ENCODE results near the gene ARVCF.

The ARVCF gene

GRCh38 chr22:20031732-20032406 lies 15.2 kb upstream of the ARVCF start:
- no peak for TF ChIP-seq CTCF (IDR thresholded peaks at IDR 0.05; ENCODE audit: extremely low read depth, insufficient read depth, missing control alignments)
- in situ Hi-C loops (cut with MboI; ENCODE audit: low pct_unique_long_range_greater_than_20kb, low sequenced_read_pairs, unreplicated experiment), result no loop called here
- DNase-seq (ENCODE audit: low spot score), result no peak

- no peak for DNase-seq (ENCODE audit: low spot score)
- in situ Hi-C loops (cut with MboI; ENCODE audit: low pct_unique_long_range_greater_than_20kb, low sequenced_read_pairs, unreplicated experiment), result loop anchor here (5.0 kb wide), 1 partner anchor 43 kb away; no protein-coding TSS in a partner anchor
- TF ChIP-seq CTCF (IDR thresholded peaks at IDR 0.05; ENCODE audit: extremely low read depth, insufficient read depth, missing control alignments), result no peak
Observed at GRCh38 chr22:20029550-20030225, 13.1 kb upstream of the ARVCF start.

- no peak for TF ChIP-seq CTCF (IDR thresholded peaks at IDR 0.05; ENCODE audit: extremely low read depth, insufficient read depth, missing control alignments)
- in situ Hi-C loops (cut with MboI; ENCODE audit: low pct_unique_long_range_greater_than_20kb, low sequenced_read_pairs, unreplicated experiment), result loop anchor here (5.0 kb wide), 1 partner anchor 43 kb away; no protein-coding TSS in a partner anchor
- no peak for DNase-seq (ENCODE audit: low spot score)
Observed at GRCh38 chr22:20028855-20029549, 12.4 kb upstream of the ARVCF start.

- in situ Hi-C loops (cut with MboI; ENCODE audit: low pct_unique_long_range_greater_than_20kb, low sequenced_read_pairs, unreplicated experiment), result loop anchor here (5.0 kb wide), 1 partner anchor 44 kb away; no protein-coding TSS in a partner anchor
- DNase-seq (ENCODE audit: low spot score), result no peak
Observed at GRCh38 chr22:20027966-20028854, 11.6 kb upstream of the ARVCF start.

GRCh38 chr22:20026996-20027601 lies 10.5 kb upstream of the ARVCF start:
- no peak for DNase-seq (ENCODE audit: low spot score)
- in situ Hi-C loops (cut with MboI; ENCODE audit: low pct_unique_long_range_greater_than_20kb, low sequenced_read_pairs, unreplicated experiment), result loop anchor here (5.0 kb wide), 1 partner anchor 45 kb away; no protein-coding TSS in a partner anchor
- no peak for TF ChIP-seq CTCF (IDR thresholded peaks at IDR 0.05; ENCODE audit: extremely low read depth, insufficient read depth, missing control alignments)

More at GRCh38 chr22:20027966-20028854, 11.6 kb upstream of the ARVCF start:
- peak; percentile 29 for TF ChIP-seq CTCF (IDR thresholded peaks at IDR 0.05; ENCODE audit: extremely low read depth, insufficient read depth, missing control alignments)
